ENCODE measurements around the gene KCNN4. TPM values are rescaled to one million over a fixed set of nuclear protein-coding genes. Genes with fewer than 3 reads are reported as not detected.

KCNN4 gene
- total and polyA plus RNA-seq, 2 experiments from 2014 or later = 3.6 to 5.4 TPM

DNA sequence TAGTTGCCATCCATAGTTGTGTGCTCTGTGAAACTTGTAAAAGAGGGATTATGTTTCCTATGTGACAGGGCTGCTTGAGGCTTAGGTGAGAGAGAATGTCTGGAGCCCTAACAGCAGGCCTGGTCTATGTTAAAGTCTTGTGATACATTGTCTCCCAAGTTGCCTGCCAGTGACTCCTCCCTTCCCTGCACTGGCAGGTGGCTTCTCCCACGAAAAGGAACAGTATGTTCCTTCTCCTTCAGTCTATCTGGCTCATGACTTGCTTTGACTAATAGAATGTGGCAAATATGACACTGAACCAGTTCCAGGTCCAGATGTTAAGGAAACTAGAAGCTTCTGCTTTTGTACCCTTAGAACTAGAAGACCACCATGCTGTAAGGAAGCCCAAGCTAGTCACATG, 5.9 kb upstream of the KCNN4 start:
- H3K9me2 ChIP-seq (replicated peaks; ENCODE audit: insufficient read depth) = no peaks in the 10 kb centered on the region
- no peaks in the 10 kb centered on the region for H4K20me1 ChIP-seq (ENCODE audit: insufficient read depth, poor library complexity, severe bottlenecking)
- 44% methylated on average over 1 of the region's 1 CpG for WGBS (ENCODE audit: low lambda C conversion rate, missing lambda C conversion rate)
- peak; percentile 2 for DNase-seq (ENCODE audit: low spot score)
- H3K27me3 ChIP-seq = no peaks in the 10 kb centered on the region
- no peaks in the 10 kb centered on the region for H3K79me2 ChIP-seq
- no peak overlapping the region for H3K27ac ChIP-seq
- no peaks in the 10 kb centered on the region for H3K36me3 ChIP-seq (replicated peaks; ENCODE audit: insufficient read depth, low read depth)
- H3K4me2 ChIP-seq = no peak overlapping the region
- H3K9me3 ChIP-seq (ENCODE audit: low read depth) = no peaks in the 10 kb centered on the region
- H2AFZ ChIP-seq = no peak overlapping the region
- TF ChIP-seq EZH2phosphoT487 (IDR thresholded peaks at IDR 0.05; ENCODE audit: low read depth, severe bottlenecking, unreplicated experiment) (no peak), EZH2 (IDR thresholded peaks at IDR 0.05; ENCODE audit: borderline replicate concordance) (no peak)
- TF ChIP-seq, protein P1, sequence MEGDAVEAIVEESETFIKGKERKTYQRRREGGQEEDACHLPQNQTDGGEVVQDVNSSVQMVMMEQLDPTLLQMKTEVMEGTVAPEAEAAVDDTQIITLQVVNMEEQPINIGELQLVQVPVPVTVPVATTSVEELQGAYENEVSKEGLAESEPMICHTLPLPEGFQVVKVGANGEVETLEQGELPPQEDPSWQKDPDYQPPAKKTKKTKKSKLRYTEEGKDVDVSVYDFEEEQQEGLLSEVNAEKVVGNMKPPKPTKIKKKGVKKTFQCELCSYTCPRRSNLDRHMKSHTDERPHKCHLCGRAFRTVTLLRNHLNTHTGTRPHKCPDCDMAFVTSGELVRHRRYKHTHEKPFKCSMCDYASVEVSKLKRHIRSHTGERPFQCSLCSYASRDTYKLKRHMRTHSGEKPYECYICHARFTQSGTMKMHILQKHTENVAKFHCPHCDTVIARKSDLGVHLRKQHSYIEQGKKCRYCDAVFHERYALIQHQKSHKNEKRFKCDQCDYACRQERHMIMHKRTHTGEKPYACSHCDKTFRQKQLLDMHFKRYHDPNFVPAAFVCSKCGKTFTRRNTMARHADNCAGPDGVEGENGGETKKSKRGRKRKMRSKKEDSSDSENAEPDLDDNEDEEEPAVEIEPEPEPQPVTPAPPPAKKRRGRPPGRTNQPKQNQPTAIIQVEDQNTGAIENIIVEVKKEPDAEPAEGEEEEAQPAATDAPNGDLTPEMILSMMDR (IDR thresholded peaks at IDR 0.05; ENCODE audit: poor library complexity) = no peak
- H3K4me3 ChIP-seq = no peak overlapping the region
- H3K4me1 ChIP-seq (ENCODE audit: insufficient read depth) = no peaks in the 10 kb centered on the region

DNA sequence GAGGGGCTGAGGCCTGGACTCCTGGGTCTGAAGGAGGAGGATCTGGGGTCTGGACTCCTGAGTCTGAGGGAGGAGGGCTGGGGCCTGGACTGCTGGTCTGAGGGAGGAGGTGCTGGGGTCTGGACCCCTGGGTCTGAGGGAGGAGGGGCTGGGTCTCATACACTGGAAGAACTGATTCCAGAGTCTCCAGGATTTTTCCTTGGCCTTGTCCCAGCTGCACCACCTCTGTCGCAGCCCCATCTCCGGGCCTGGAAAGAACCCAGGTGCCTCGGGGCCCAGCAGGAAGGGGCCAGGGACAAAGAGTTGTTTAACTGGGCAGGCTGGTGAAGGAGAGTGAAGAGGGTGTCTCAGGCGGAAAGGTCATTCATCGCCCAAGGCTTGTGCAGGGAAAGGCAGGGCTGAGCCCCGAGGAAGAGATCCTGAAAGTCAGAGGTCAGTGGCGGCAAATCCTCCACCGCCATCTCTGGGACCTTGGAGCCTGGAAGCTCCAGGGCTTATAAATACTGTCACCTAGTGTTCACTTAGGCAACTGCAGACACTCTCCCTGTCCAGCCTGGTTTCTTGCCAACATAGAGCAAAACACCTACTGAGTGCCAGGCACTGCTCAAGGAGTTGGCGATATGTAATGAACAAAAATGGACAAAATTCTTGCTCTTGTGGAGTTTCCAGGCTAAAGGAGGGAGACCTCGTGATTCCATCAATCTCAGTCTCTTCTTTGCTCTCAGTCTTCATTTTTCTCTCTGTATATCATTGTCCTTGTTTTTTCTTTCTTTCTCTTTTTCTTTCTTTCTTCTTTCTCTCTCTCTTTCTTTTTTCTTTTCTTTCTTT, 4.4 kb upstream of the KCNN4 start:
- H3K9me3 ChIP-seq (ENCODE audit: low read depth) = no peaks in the 10 kb centered on the region
- WGBS (ENCODE audit: low lambda C conversion rate, missing lambda C conversion rate) = 24% methylated on average over 10 of the region's 10 CpGs
- no peak overlapping the region for H3K4me3 ChIP-seq
- peak overlapping the region; percentile 48 for H3K4me2 ChIP-seq
- H2AFZ ChIP-seq = peak overlapping the region; percentile 36
- H3K27me3 ChIP-seq = no peaks in the 10 kb centered on the region
- TF ChIP-seq EZH2phosphoT487 (IDR thresholded peaks at IDR 0.05; ENCODE audit: low read depth, severe bottlenecking, unreplicated experiment) (no peak), EZH2 (IDR thresholded peaks at IDR 0.05; ENCODE audit: borderline replicate concordance) (no peak)
- TF ChIP-seq, protein P1 (IDR thresholded peaks at IDR 0.05; ENCODE audit: poor library complexity) = peak; percentile 92
- H3K79me2 ChIP-seq = no peaks in the 10 kb centered on the region
- peak; percentile 82 for DNase-seq (ENCODE audit: low spot score)
- no peaks in the 10 kb centered on the region for H3K36me3 ChIP-seq (replicated peaks; ENCODE audit: insufficient read depth, low read depth)
- H3K27ac ChIP-seq = peak overlapping the region; percentile 26
- H4K20me1 ChIP-seq (ENCODE audit: insufficient read depth, poor library complexity, severe bottlenecking) = no peaks in the 10 kb centered on the region
- H3K4me1 ChIP-seq (ENCODE audit: insufficient read depth) = no peaks in the 10 kb centered on the region
- H3K9me2 ChIP-seq (replicated peaks; ENCODE audit: insufficient read depth) = no peaks in the 10 kb centered on the region

DNA sequence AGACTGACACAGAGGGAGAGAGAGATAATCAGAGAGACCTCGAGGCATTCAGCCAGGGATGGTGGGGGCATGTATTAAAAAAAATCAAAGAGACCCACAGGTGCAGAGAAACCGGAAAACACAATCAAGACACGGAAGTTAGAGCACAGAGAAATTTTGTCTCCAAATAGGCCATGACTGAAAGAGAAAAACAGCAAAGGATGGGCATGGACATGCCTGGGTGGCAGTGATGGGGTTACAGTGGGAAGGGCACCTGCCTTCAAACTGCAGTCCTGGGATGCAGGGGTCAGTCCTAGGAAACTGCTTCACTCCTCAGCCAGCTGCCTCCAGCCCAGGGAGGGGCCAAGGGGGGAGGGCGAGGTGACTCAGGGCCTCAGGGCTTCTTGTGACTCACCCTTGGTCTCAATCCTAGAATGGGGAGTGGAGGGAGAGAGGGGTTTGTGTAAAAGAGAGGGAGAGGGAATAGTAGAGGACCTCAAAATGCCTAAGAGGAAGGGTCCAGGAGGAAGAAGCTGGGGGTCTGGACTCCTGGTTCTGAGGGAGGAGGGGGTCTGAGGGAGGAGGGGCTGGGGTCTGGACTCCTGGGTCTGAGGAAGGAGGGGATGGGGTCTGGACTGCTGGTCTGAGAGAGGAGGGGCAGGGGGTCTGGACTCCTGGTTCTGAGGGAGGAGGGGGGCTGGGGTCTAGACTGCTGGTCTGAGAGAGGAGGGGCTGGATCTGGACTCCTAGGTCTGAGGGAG, 3.6 kb upstream of the KCNN4 start:
- peak overlapping the region; percentile 26 for H3K27ac ChIP-seq
- no peaks in the 10 kb centered on the region for H3K4me1 ChIP-seq (ENCODE audit: insufficient read depth)
- TF ChIP-seq EZH2 (IDR thresholded peaks at IDR 0.05; ENCODE audit: borderline replicate concordance) (no peak), EZH2phosphoT487 (IDR thresholded peaks at IDR 0.05; ENCODE audit: low read depth, severe bottlenecking, unreplicated experiment) (no peak)
- TF ChIP-seq, protein P1 (IDR thresholded peaks at IDR 0.05; ENCODE audit: poor library complexity) = no peak
- no peaks in the 10 kb centered on the region for H3K9me2 ChIP-seq (replicated peaks; ENCODE audit: insufficient read depth)
- WGBS (ENCODE audit: low lambda C conversion rate, missing lambda C conversion rate) = 77% methylated on average over 4 of the region's 4 CpGs
- H3K4me3 ChIP-seq = no peak overlapping the region
- H3K9me3 ChIP-seq (ENCODE audit: low read depth) = no peaks in the 10 kb centered on the region
- H3K79me2 ChIP-seq = no peaks in the 10 kb centered on the region
- H3K27me3 ChIP-seq = no peaks in the 10 kb centered on the region
- no peak overlapping the region for H2AFZ ChIP-seq
- peak; percentile 74 for DNase-seq (ENCODE audit: low spot score)
- no peak overlapping the region for H3K4me2 ChIP-seq
- H4K20me1 ChIP-seq (ENCODE audit: insufficient read depth, poor library complexity, severe bottlenecking) = no peaks in the 10 kb centered on the region
- H3K36me3 ChIP-seq (replicated peaks; ENCODE audit: insufficient read depth, low read depth) = no peaks in the 10 kb centered on the region
